GM13976 (cell line): ENCODE data around the gene CIAO2B.

Experiments used
- DNase-seq: peaks from one replicate; pipeline ENCODE4 v3.0.0; 2012; ENCODE audit warnings: low spot score
- in situ Hi-C: fragments of 300-500 bp; cut with MboI; formaldehyde crosslinking; loops from one replicate; pipeline ENCODE4 v1.12.0; 2022; ENCODE audit warnings: low sequenced_read_pairs, mixed read lengths, inconsistent platforms; ENCODE audit not compliant: unreplicated experiment
- TF ChIP-seq, protein P1 (sequence below): IDR thresholded peaks from 2 replicates; pipeline ENCODE4 v1.5.1; 2012; ENCODE audit warnings: borderline replicate concordance, mild to moderate bottlenecking; ENCODE audit not compliant: insufficient read depth; ENCODE audit errors: extremely low read depth, missing control alignments, control extremely low read depth

Gene CIAO2B

DNA sequence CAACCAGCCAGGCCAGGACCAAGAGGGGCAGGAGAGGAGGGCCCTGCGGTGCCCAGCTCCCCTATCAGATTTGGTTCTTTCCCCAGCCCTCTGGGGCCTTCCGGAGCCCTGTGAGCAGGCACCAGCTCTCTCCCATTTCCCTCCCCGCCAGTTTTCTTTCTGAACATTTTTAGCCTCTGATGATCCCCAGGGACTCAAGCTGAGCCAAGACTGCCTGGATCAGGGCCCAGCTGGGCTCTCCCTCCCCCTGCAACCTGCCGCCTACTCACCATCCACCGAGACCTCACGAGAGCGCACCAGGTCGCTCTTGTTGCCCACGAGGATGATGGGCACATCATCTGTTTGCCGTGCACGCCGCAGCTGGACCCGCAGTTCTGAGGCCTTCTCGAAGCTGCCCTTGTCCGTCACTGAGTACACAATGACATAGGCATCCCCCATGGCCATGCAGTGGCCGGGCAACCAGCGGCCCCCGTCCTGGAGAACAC, 10.9 kb downstream of the CIAO2B start:
- no peak for DNase-seq
- in situ Hi-C loops: no loop called here
- TF ChIP-seq, protein P1, sequence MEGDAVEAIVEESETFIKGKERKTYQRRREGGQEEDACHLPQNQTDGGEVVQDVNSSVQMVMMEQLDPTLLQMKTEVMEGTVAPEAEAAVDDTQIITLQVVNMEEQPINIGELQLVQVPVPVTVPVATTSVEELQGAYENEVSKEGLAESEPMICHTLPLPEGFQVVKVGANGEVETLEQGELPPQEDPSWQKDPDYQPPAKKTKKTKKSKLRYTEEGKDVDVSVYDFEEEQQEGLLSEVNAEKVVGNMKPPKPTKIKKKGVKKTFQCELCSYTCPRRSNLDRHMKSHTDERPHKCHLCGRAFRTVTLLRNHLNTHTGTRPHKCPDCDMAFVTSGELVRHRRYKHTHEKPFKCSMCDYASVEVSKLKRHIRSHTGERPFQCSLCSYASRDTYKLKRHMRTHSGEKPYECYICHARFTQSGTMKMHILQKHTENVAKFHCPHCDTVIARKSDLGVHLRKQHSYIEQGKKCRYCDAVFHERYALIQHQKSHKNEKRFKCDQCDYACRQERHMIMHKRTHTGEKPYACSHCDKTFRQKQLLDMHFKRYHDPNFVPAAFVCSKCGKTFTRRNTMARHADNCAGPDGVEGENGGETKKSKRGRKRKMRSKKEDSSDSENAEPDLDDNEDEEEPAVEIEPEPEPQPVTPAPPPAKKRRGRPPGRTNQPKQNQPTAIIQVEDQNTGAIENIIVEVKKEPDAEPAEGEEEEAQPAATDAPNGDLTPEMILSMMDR: no peak

DNA sequence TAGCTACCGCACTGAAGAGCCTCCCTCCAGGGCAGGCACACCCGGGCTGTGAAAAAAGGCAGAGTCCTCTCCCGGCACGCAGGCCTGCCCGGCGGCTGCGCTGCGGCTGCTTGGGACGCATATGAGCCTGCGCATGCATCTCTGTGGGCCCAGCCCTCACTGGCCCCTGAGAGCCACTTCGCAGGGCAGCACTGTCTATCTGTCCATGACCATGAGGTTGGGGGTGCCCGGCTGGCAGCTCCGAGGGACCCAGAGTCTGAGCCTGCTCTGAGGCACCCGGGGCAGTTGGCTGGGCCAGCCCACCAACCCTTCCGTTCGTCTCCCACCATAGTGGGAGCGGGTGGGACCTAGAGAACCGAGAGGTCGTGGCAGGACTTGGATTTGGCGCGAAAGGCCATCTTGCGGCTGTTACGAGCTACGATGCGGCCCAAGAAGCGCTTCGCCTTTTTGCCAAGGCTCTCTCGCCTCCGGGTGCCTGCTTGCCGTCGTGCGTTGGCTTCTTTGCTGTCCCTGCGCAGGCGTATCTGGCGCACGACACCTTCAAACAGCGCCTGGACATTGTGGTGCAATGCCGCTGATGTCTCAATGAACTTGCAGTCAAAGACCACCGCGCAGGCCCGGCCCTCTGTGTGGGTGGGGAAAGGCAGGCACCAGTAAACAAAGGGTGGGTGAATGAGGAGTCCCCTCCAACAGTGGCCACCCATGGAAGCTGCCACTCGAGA, 12.3 kb downstream of the CIAO2B start:
- in situ Hi-C loops: no loop called here
- DNase-seq: no peak

DNA sequence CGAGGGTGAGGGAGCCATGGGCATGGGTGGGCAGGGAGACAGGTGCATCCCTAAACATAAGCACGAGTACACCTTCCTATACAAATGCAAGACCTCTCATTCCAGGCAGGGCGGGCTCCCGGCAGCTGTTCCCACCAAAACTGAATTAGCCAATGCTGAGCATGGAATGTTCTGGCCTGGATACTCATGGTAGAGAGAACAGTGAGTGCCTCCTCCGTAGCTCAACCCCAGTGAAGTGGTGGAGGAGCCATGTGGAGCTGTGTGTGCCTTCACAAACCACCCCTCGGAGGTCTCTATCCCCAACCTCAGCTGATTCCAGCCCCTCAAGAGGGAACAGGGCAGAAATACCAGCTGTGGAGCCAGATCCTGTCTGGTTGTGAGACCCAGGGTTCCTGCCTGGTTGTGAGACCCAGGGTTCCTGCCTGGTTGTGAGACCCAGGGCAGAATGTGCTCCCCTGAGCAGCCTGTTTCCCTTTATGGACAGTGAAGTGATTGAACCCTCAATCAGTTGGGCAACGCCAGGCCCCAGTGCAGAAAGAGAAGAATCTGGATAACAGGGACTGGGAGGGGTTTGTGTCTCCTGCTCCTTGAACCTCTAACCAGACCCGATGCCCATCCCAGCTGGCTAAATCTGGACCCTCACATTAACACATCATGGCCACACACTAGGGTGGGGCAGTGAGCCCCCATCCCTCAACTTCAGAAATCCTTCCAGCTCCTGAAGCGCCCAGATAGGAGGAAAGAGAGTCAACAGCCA, 13.1 kb downstream of the CIAO2B start:
- TF ChIP-seq, protein P1: no peak
- no peak for DNase-seq
- in situ Hi-C loops: no loop called here

More for the DNA sequence above, 12.3 kb downstream of the CIAO2B start:
- TF ChIP-seq, protein P1: no peak

DNA sequence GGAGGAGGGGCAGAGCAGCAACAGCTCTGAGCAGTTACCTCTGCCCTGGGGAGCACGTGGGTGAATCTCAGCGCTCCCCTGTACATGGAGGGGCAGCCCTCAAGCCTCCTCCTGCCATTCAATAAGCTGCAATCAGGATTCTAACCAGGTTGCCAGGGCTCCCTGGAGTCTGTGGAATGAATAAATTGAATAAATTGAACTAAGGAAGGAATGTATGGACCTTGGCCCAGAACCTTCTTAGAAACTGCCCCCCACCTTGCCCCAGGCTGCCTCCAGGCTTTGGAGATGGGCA, 14.0 kb downstream of the CIAO2B start:
- TF ChIP-seq, protein P1: no peak
- DNase-seq: no peak
- in situ Hi-C loops: no loop called here

DNA sequence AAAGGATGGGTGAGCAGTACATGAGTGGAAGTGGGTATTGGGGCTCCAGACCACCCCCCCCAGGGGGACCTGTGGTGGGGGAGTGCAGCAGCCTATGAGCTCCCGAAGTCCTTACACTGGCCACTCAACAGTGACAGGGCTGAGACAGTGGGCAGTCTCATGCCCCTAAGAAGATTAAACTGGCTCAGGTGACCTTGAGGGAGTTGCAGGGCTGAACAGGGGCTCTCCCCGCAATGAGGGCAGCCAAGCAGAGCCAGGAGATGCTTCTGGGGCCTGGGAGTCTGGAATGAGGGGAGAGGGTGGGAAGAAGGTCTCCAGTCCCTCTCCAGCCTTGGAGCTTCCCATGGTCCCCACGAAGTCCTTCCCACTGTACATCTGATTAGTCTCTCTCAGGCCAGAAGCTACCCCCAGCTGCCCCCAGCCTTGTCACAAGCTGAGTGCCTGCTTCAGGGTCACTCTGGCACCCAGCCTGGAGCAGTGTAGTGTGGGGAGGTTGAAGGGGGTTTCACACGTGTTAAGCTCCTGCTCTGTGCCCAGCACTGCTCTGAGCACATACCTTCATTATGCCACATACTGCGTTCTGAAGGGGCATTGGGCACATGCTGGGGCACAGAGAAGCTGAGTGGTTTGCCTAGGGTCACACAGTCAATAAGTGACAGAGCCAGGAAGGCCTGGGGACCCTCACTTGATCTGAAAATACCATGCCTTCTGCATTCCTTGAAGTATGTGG, 14.5 kb downstream of the CIAO2B start:
- no peak for DNase-seq
- TF ChIP-seq, protein P1: no peak
- in situ Hi-C loops: no loop called here

DNA sequence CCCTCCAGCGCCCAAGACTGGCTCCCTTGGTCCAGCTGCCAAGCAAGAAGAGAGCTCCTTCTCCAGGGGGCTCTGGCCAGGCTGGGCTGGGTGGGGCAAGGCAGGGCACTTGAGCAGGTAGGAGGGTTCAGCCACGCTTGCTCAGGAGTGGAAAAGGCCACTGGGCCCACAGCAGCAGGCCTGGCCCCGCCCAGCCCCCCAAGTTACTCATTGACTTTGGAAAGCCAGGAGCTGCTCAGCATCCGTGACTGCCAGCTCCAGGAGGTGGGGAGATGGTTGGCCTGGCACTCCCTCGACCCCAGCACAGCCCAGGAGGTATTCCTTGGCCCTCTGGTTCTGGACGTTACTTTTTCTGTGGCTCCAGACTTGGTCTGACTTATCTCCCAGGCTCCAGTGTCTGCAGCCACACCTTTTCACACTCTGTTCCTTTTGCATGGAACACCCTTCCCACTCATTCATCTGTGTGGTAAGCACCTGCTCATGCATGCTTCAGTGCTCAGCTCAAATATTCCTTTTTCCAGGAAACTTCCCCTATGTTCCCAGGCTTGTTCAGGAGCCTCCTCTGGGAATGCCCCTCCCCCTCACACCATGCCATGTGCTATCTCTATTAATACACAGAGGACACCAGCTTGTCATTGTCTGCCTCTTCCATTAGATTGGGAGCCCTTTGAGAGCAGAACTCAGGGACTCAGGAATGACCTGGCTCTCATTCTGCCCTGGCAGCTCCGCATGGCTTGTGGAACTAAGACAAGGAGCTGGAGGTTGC, 15.2 kb downstream of the CIAO2B start, which contains the start of gene CDH16:
TSS of gene CDH16 (minus strand) at position 83 of the 766 bp plus-strand sequence. CDS start 820 bp downstream, outside the sequence.
- no peak for DNase-seq
- TF ChIP-seq, protein P1: no peak
- in situ Hi-C loops: no loop called here
